Measurements from ENCODE around the gene MRPL11.
"Not testable (repeated sequence)": the region's sequence is repeated elsewhere in the genome, so short reads cannot be mapped to it uniquely, and the experiment has no call there.

Gene MRPL11

GRCh38 chr11:66431287-66431686 lies 7.4 kb downstream of the MRPL11 start:
- DNase-seq (ENCODE audit: low read depth in 3 of 3): not testable (repeated sequence)

- DNase-seq (ENCODE audit: low read depth in 3 of 3): peak; percentile 55 to 68 (median 57)
Measured at GRCh38 chr11:66429983-66430602, 8.6 kb downstream of the MRPL11 start.

GRCh38 chr11:66428933-66429332 lies 9.7 kb downstream of the MRPL11 start:
- no peak for DNase-seq (ENCODE audit: low read depth in 3 of 3)

GRCh38 chr11:66426314-66426713 lies 12.3 kb downstream of the MRPL11 start:
- no peak for DNase-seq (ENCODE audit: low read depth in 3 of 3)

DNA sequence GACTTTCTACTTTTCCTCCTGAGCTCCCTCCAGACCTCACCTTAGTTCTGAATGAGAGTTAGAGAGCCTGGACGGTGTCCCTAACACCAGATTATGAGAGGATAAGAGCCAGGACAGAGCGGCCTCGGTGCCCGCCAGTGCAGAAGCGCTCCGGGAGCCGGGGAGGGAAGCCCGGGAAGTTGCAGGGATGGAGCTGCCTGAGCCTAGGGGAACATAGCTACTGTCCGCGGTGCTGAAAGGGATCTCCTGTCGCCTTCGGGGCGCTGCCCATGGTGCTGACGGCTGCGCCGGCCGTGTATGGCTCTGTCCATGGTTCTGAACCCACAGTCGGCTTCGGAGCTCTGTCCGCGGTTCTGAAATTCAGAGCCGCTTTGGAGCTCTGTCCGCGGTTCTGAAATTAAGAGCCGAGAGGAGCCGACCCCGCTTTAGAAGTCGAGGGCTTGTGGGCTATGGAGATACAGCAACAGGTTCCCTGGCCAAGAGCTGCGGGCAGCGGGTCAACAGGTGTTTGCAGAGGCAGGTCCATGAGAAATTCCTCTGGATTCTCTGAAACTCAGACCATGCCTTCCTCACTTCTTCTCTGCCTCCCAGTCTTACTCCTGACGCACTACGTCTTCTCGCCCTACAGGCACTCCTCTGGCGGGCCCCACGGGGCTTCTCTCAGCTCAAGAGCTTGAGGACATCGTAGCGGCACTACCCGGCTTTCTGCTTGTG lies 17.0 kb downstream of the MRPL11 start:
- peak; percentile 74 to 79 (median 75) for DNase-seq (ENCODE audit: low read depth in 3 of 3)

- no peak for DNase-seq (ENCODE audit: low read depth in 3 of 3)
Measured at GRCh38 chr11:66420671-66421476, 17.8 kb downstream of the MRPL11 start, which contains the start of gene NPAS4. NPAS4 (plus strand) TSS chr11:66421035; CDS start chr11:66421180, 145 bp downstream.

DNA sequence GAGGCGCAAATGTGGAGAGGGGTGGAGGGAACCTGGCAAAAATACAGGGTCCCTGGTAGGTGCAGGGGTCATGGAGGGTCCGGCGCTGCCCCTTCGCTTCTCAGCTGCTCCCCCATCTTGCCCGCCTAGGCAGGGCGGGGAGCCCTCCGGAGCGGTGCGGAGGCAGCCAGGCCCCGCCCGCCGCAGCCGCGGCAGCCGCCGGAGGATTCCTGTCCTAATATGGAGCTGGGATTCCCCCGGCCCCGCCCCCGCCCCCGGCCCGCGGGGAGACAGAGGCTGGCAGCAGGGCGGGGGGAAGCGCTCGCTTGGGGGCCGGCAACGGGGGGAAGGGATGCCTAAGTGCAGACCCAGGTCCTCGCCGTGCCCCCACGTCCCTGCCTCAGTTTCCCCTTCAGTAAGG lies 18.8 kb downstream of the MRPL11 start:
- no peak for DNase-seq (ENCODE audit: low read depth in 3 of 3)

GRCh38 chr11:66418986-66419308 lies 19.7 kb downstream of the MRPL11 start:
- DNase-seq (ENCODE audit: low read depth in 3 of 3): no peak

DNA sequence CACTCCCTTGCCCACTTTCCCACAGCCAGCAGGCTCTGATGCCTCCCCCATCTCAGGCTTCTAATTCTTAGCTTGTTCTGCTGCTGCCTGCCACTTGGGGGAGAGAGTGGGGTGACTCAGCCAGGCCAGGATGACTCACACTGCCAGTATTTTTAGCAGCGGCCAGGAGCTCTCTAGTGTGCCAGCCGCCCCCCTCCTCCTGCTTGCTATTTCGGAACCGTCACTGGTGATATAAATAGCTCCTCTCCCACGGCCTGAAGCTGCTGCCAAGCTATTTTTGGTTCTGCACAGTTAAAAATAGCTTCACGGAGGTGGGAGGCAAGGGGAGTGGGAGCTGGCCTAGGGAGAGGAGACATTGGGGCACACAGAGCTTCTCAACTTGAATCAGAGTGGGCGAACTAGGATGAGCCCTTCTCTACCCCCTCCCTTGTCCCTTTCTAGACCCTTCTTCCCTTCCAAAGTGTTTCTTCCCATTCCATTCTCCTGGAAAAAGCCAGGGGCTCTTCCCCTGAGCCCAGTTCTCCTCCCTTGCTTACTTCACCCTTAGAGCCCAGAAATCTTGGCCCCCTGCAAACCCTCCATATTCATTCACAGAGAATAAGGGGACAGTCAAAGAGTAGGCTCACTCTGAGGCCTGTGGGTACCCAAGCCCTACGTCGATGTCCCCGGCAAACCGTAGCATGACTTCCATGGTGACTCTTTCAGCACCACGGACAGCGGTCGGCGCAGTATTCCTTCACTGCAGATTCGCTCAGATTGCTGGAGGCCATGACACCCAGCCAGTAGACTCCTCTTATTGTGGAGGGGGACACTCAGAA lies 20.3 kb downstream of the MRPL11 start:
- DNase-seq (ENCODE audit: low read depth in 3 of 3): peak; percentile 37 to 42 (median 40)

DNA sequence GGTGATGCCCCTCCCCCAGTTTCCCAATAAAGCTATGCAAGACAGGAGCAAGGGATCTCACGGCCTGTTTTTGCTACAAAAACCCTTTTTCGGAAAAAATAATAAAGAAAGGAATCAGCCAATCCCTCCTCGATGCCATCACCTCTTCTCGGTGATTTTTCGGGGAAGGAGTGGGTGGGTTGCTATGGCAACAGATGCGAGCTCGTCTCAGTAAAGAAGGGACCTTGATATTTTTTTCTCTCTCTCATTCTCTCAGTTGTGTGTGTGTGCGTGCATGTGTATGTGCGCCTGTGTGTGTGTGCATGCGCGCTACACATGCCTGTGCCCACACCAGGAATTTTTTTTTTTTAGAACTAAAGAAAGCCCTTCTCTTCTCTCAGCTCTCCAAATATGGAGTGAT lies 21.6 kb downstream of the MRPL11 start:
- no peak for DNase-seq (ENCODE audit: low read depth in 3 of 3)

- no peak for DNase-seq (ENCODE audit: low read depth in 3 of 3)
Measured at GRCh38 chr11:66415423-66415822, 23.2 kb downstream of the MRPL11 start.

DNA sequence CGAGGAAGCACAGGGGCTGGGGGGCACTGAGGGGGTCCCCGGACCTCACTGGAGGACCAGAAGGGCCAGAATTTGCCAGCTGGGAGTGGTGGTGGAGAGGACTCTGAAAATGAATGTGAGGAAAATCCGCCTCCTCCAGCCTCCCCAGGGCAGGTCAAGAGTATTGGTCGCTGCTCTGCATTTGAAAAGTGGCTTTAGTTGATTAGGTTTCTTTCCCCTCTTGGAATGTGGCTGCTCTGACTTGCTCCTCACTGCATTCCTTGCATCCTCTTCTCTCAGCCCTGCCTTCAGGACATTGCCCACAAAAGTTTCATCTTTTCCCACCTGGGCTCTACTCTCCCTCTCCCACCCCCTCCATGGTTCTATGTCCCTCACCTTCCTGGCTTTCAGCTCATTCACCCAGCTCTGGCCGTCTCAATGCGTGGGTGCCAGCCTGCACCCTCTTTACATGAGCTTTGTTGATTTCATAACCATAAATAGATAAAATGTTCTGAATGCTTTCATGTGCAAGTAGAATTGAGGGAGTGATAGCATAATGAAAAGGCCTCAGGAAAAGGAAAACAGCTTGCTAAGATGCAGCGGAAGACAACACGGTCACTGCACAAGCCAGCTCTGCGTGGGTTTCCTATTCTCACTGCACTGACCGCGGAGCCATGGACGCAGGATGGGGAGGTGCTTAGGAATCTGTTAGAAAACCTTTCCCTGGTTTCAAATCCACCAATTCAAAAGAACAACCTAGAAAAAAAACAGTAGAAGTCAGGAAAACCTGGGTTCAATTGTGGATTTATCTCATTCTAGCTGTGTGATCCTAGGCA lies 24.3 kb downstream of the MRPL11 start:
- no peak for DNase-seq (ENCODE audit: low read depth in 3 of 3)

DNA sequence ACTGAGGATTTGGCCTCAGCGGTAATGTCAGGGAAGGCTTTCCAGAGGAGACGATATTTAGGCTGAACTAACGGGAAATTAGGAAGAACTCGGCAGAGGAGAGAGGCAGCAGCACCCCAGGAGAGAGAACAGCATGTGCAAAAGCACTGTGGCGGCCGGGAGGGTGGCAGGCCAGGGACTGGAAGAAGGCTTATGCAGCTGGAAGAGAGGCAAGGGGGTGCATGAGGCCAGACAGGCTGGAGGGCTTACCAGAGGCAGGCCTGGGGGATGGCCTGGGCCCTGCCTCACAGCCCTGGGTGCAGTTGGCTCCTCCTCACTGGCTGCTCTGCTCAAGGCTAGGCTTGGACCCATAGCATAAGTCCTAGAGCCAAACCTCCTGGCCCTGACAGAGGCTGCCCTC lies 25.5 kb downstream of the MRPL11 start:
- DNase-seq (ENCODE audit: low read depth in 3 of 3): no peak

DNA sequence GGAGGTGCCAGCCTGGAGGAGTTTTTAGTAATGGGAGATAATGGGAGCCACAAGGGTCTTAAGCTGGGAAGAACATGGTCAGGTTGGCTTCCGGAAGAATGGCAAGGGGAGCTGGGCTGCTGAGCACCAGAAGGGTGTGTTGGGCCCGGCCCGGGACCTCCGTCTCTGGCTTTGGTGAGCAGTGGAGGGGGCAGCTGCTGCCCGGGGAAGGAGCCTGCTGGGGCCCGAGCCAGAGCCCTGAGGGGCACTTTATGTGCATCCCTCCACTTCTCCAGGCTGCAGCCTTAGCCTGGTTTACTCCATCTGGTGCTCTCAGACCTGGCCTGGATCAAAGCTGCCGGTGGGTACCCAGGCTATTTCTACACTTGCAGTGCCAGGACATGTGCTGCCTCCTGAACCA lies 26.5 kb downstream of the MRPL11 start:
- DNase-seq (ENCODE audit: low read depth in 3 of 3): no peak

DNA sequence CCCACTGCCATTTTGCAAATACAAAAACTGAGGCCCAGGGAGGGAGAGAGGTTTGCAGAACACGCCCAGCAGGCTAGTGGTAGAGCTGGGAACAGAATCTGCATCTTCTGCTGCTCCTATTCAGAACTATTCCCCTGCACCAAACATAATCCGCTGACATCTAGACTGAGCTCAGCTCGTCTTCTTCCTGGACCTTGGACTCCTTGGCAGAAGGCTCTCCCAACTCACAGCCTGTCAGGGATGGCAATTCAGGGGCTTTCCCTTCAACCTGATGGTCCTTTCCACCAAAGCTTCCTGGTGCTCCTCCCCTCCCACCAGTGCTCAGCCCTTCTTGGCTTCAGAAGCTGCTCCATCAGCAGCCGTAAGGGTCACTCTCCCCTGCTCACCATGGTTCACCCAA lies 27.3 kb downstream of the MRPL11 start:
- no peak for DNase-seq (ENCODE audit: low read depth in 3 of 3)

- DNase-seq (ENCODE audit: low read depth in 3 of 3): no peak
Measured at GRCh38 chr11:66410191-66410590, 28.5 kb downstream of the MRPL11 start.

- no peak for DNase-seq (ENCODE audit: low read depth in 3 of 3)
Measured at GRCh38 chr11:66409226-66409625, 29.4 kb downstream of the MRPL11 start.

- peak; percentile 81 to 96 (median 83) for DNase-seq (ENCODE audit: low read depth in 3 of 3)
Measured at GRCh38 chr11:66408488-66409214, 30.0 kb downstream of the MRPL11 start.

- no peak for DNase-seq (ENCODE audit: low read depth in 3 of 3)
Measured at GRCh38 chr11:66407651-66408050, 31.0 kb downstream of the MRPL11 start.

DNA sequence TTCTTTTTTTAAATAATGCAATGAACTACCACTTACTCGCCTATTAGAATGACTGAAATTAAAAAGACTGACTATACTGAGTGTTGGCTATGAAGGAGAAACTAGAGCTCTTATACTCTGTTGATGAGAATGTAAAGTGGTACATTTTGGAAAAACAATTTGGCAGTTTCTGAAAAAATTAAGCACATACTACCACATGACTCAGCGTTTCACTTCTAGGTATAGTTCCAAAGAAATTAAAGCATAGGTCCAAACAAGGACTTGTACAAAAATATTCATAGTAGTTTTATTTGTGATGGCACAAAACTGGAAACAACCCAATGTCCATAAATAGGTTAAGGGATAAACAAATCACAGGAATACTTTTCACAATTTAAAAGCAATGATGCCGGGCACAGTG lies 44.7 kb downstream of the MRPL11 start:
- no peak for DNase-seq (ENCODE audit: low read depth in 3 of 3)
